Activated gamma-delta T cell treated with Interleukin-2 at 50 U/mL for 16 hours (primary cell): ENCODE data around the gene COQ10B.

Experiments used
- DNase-seq: peaks from one replicate; pipeline ENCODE4 v3.0.0-alpha.2; 2020

The COQ10B gene

DNA sequence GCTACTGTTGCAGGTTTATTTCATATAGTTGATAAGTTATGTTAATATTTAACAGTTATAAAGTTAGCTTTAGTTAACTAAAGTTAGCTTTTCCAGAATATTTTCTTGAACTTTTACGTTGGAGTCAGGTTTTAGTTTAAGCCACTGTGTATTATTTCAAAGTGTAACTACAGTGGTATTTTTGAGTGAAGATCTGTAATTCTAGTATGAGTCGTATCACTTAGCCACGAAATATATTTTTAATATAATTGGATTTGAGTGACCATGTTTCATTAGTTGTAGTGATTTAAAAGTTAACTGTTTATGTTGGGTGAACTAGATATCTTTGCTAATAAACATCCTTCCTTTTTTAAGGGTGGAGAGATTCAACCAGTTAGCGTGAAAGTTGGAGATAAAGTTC is 49.3 kb downstream of the COQ10B start:
- DNase-seq = no peak

- DNase-seq = no peak
Observed at GRCh38 chr2:197504000-197504399, 50.6 kb downstream of the COQ10B start.

- DNase-seq = no peak
Observed at GRCh38 chr2:197504512-197504911, 51.2 kb downstream of the COQ10B start.

- DNase-seq = no peak
Observed at GRCh38 chr2:197506658-197507057, 53.3 kb downstream of the COQ10B start.

- DNase-seq = no peak
Observed at GRCh38 chr2:197513915-197514314, 60.6 kb downstream of the COQ10B start.

DNA sequence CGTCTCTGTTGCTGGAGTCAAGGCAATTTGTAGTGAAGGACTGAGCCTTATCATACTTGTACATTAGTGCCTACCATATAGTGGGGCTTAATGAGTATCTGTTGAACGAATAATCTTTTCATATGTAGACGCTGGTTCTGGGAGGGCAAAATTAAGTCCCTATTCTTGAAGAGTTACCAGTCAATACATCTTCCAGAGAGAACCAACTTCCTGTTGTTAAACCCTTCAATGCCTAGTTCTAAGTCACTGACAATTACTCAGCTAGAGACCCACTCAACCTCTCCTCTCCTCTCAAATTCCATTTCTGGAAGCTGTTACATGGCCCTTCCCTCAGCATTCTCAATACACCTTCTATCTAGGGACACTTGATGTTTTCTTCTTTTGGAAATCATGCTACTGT is 61.4 kb downstream of the COQ10B start:
- DNase-seq = no peak

DNA sequence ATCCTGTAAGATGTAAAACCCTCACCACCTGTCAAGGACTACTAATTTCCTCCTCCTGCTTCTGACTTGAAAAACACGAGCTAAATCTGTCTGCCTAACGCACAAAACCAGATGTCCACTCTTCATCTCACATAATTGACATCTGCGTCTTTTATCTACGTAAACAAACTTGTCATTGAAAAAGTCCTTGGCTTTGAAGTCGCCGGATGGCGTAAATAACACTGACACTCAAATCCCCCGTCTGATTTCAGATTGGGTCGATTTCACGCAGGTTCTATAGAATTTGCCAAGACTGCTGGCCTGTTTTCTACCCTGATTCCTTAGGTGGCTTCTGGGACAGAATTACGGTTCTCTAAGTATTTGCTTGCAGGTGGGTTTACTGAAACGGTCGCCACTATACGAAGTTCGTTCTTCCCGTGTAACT is 62.0 kb downstream of the COQ10B start:
- no peak for DNase-seq

DNA sequence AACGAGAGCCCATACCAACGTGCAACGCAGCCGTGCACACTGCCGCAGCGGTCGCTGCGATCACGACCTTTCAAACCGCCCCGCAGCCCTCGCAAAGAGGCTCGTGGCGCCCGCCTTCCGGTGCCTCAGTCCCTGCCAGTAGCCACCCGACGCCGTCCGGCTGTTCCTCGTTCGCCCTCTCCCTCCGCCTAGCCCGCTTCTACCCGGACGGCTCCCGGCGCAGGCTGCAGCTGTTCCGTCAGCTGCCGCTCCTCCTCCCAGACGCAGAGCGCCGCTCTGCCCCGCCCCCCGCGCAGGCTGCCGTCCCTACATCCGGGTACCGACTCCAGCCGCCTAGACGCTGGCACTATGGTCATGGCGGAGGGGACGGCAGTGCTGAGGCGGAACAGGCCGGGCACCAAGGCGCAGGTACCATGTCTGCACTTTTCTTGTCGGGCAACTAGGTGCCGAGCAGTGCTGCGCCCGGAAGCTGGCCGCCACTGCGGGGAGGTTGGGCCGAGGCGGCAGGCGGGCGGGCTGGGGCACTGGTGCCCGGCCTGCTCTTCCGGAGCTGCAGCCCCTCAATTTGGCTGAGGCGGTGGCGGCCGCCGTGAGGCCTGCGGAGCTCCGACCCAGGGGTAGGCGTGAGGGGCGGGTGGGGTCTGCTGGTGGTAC is 62.5 kb downstream of the COQ10B start, which contains the start of gene MOB4:
Gene MOB4, plus strand, starts transcription at position 328 of the 654 bp plus-strand sequence. Its CDS starts 21 bp downstream, at position 349.
- peak; percentile 94 for DNase-seq

GRCh38 chr2:197516393-197516761 is 63.0 kb downstream of the COQ10B start:
- DNase-seq = no peak

GRCh38 chr2:197517150-197517549 is 63.8 kb downstream of the COQ10B start:
- DNase-seq = no peak
